ENCODE data around the gene TARS3.
"Not testable (repeated sequence)": the region's sequence is repeated elsewhere in the genome, so short reads cannot be mapped to it uniquely, and the experiment has no call there.

The TARS3 gene

GRCh38 chr15:101723874-101724674 is at the start of gene TARS3:
TSS of gene TARS3 (minus strand) at chr15:101724473. CDS start at chr15:101724387, 86 bp downstream.
- H3K27me3 ChIP-seq (ENCODE audit: control insufficient read depth, insufficient read depth, low read length), result peaks cover 2% of the 10 kb centered on the region
- peak within 1 kb of the TSS; percentile 70 for H3K9ac ChIP-seq (ENCODE audit: low read depth, low read length)
- H3K4me3 ChIP-seq (ENCODE audit: low read depth, low read length), result peak within 1 kb of the TSS; percentile 84
- peaks cover 3% of the 10 kb centered on the region for H3K4me1 ChIP-seq (ENCODE audit: control insufficient read depth, insufficient read depth, low read length)
- H3K36me3 ChIP-seq (ENCODE audit: control insufficient read depth, insufficient read depth, low read length), result no peaks in the 10 kb centered on the region
- no peaks in the 10 kb centered on the region for H3K9me3 ChIP-seq (ENCODE audit: control insufficient read depth, insufficient read depth, low read length)

GRCh38 chr15:101773496-101774100 is 49.3 kb upstream of the TARS3 start:
- H3K4me3 ChIP-seq (ENCODE audit: low read depth, low read length), result no peak overlapping the region
- no peaks in the 10 kb centered on the region for H3K9me3 ChIP-seq (ENCODE audit: control insufficient read depth, insufficient read depth, low read length)
- no peaks in the 10 kb centered on the region for H3K4me1 ChIP-seq (ENCODE audit: control insufficient read depth, insufficient read depth, low read length)
- no peaks in the 10 kb centered on the region for H3K36me3 ChIP-seq (ENCODE audit: control insufficient read depth, insufficient read depth, low read length)
- H3K27me3 ChIP-seq (ENCODE audit: control insufficient read depth, insufficient read depth, low read length), result no peaks in the 10 kb centered on the region
- no peak overlapping the region for H3K9ac ChIP-seq (ENCODE audit: low read depth, low read length)

GRCh38 chr15:101772921-101773320 is 48.6 kb upstream of the TARS3 start:
- no peak overlapping the region for H3K9ac ChIP-seq (ENCODE audit: low read depth, low read length)
- H3K4me3 ChIP-seq (ENCODE audit: low read depth, low read length), result no peak overlapping the region
- no peaks in the 10 kb centered on the region for H3K4me1 ChIP-seq (ENCODE audit: control insufficient read depth, insufficient read depth, low read length)
- H3K9me3 ChIP-seq (ENCODE audit: control insufficient read depth, insufficient read depth, low read length), result no peaks in the 10 kb centered on the region
- H3K36me3 ChIP-seq (ENCODE audit: control insufficient read depth, insufficient read depth, low read length), result no peaks in the 10 kb centered on the region
- no peaks in the 10 kb centered on the region for H3K27me3 ChIP-seq (ENCODE audit: control insufficient read depth, insufficient read depth, low read length)

- not testable (repeated sequence) for H3K9me3 ChIP-seq (ENCODE audit: control insufficient read depth, insufficient read depth, low read length); H3K9ac ChIP-seq (ENCODE audit: low read depth, low read length); H3K36me3 ChIP-seq (ENCODE audit: control insufficient read depth, insufficient read depth, low read length)
Measured at GRCh38 chr15:101767083-101767640, 42.9 kb upstream of the TARS3 start.

GRCh38 chr15:101765772-101766456 is 41.6 kb upstream of the TARS3 start:
- Histone ChIP-seq H3K27me3 (ENCODE audit: control insufficient read depth, insufficient read depth, low read length) (no peaks in the 10 kb centered on the region), H3K4me3 (ENCODE audit: low read depth, low read length) (no peak overlapping the region), H3K9ac (ENCODE audit: low read depth, low read length) (no peak overlapping the region), H3K4me1 (ENCODE audit: control insufficient read depth, insufficient read depth, low read length) (no peaks in the 10 kb centered on the region), H3K36me3 (ENCODE audit: control insufficient read depth, insufficient read depth, low read length) (no peaks in the 10 kb centered on the region), H3K9me3 (ENCODE audit: control insufficient read depth, insufficient read depth, low read length) (no peaks in the 10 kb centered on the region)

More at GRCh38 chr15:101767083-101767640, 42.9 kb upstream of the TARS3 start:
- not testable (repeated sequence) for H3K4me3 ChIP-seq (ENCODE audit: low read depth, low read length); H3K4me1 ChIP-seq (ENCODE audit: control insufficient read depth, insufficient read depth, low read length); H3K27me3 ChIP-seq (ENCODE audit: control insufficient read depth, insufficient read depth, low read length)

GRCh38 chr15:101765340-101765671 is 41.0 kb upstream of the TARS3 start:
- not testable (repeated sequence) for H3K4me3 ChIP-seq (ENCODE audit: low read depth, low read length); H3K9ac ChIP-seq (ENCODE audit: low read depth, low read length); H3K9me3 ChIP-seq (ENCODE audit: control insufficient read depth, insufficient read depth, low read length); H3K36me3 ChIP-seq (ENCODE audit: control insufficient read depth, insufficient read depth, low read length); H3K27me3 ChIP-seq (ENCODE audit: control insufficient read depth, insufficient read depth, low read length); H3K4me1 ChIP-seq (ENCODE audit: control insufficient read depth, insufficient read depth, low read length)

- H3K4me3 ChIP-seq (ENCODE audit: low read depth, low read length); H3K4me1 ChIP-seq (ENCODE audit: control insufficient read depth, insufficient read depth, low read length); H3K36me3 ChIP-seq (ENCODE audit: control insufficient read depth, insufficient read depth, low read length); H3K9ac ChIP-seq (ENCODE audit: low read depth, low read length); H3K9me3 ChIP-seq (ENCODE audit: control insufficient read depth, insufficient read depth, low read length); H3K27me3 ChIP-seq (ENCODE audit: control insufficient read depth, insufficient read depth, low read length): not testable (repeated sequence)
Measured at GRCh38 chr15:101764669-101765339, 40.5 kb upstream of the TARS3 start.

GRCh38 chr15:101746716-101747082 is 22.4 kb upstream of the TARS3 start:
- H3K9me3 ChIP-seq (ENCODE audit: control insufficient read depth, insufficient read depth, low read length); H3K4me1 ChIP-seq (ENCODE audit: control insufficient read depth, insufficient read depth, low read length); H3K4me3 ChIP-seq (ENCODE audit: low read depth, low read length); H3K27me3 ChIP-seq (ENCODE audit: control insufficient read depth, insufficient read depth, low read length); H3K36me3 ChIP-seq (ENCODE audit: control insufficient read depth, insufficient read depth, low read length); H3K9ac ChIP-seq (ENCODE audit: low read depth, low read length): not testable (repeated sequence)

GRCh38 chr15:101734837-101735236 is 10.6 kb upstream of the TARS3 start:
- H3K36me3 ChIP-seq (ENCODE audit: control insufficient read depth, insufficient read depth, low read length); H3K4me1 ChIP-seq (ENCODE audit: control insufficient read depth, insufficient read depth, low read length); H3K4me3 ChIP-seq (ENCODE audit: low read depth, low read length); H3K9me3 ChIP-seq (ENCODE audit: control insufficient read depth, insufficient read depth, low read length); H3K27me3 ChIP-seq (ENCODE audit: control insufficient read depth, insufficient read depth, low read length); H3K9ac ChIP-seq (ENCODE audit: low read depth, low read length): not testable (repeated sequence)

- no peaks in the 10 kb centered on the region for H3K4me1 ChIP-seq (ENCODE audit: control insufficient read depth, insufficient read depth, low read length)
- H3K9me3 ChIP-seq (ENCODE audit: control insufficient read depth, insufficient read depth, low read length), result no peaks in the 10 kb centered on the region
- no peaks in the 10 kb centered on the region for H3K27me3 ChIP-seq (ENCODE audit: control insufficient read depth, insufficient read depth, low read length)
- H3K36me3 ChIP-seq (ENCODE audit: control insufficient read depth, insufficient read depth, low read length), result no peaks in the 10 kb centered on the region
- no peak overlapping the region for H3K4me3 ChIP-seq (ENCODE audit: low read depth, low read length)
- no peak overlapping the region for H3K9ac ChIP-seq (ENCODE audit: low read depth, low read length)
Measured at GRCh38 chr15:101733545-101733944, 9.3 kb upstream of the TARS3 start.

GRCh38 chr15:101732772-101733171 is 8.5 kb upstream of the TARS3 start:
- no peak overlapping the region for H3K4me3 ChIP-seq (ENCODE audit: low read depth, low read length)
- no peaks in the 10 kb centered on the region for H3K4me1 ChIP-seq (ENCODE audit: control insufficient read depth, insufficient read depth, low read length)
- H3K36me3 ChIP-seq (ENCODE audit: control insufficient read depth, insufficient read depth, low read length), result no peaks in the 10 kb centered on the region
- H3K9me3 ChIP-seq (ENCODE audit: control insufficient read depth, insufficient read depth, low read length), result no peaks in the 10 kb centered on the region
- H3K27me3 ChIP-seq (ENCODE audit: control insufficient read depth, insufficient read depth, low read length), result no peaks in the 10 kb centered on the region
- H3K9ac ChIP-seq (ENCODE audit: low read depth, low read length), result no peak overlapping the region

All from iPS-15b (cell line).